Coronary artery (tissue), 2 donors: ENCODE results near the gene WDR54.

Experiments
- DNase-seq: peaks from one replicate; pipeline ENCODE4 v3.0.0-alpha.2; 2017; ENCODE audit warnings: low spot score
- H3K27ac ChIP-seq, 2 donors: fragments of 200-600 bp; sonication (generic); one replicate each; pipeline ENCODE4 v1.5.1; 2016 to 2019
- H3K4me3 ChIP-seq: fragments of 200-600 bp; sonication (generic); 2 replicates; pipeline ENCODE4 v1.5.1; 2016; ENCODE audit warnings: mild to moderate bottlenecking, moderate library complexity
- TF ChIP-seq, protein P1 (sequence below): fragments of 200-600 bp; sonication (generic); IDR thresholded peaks from one replicate; pipeline ENCODE4 v1.5.1; 2019; ENCODE audit warnings: antibody characterized with exemption

The WDR54 gene

DNA sequence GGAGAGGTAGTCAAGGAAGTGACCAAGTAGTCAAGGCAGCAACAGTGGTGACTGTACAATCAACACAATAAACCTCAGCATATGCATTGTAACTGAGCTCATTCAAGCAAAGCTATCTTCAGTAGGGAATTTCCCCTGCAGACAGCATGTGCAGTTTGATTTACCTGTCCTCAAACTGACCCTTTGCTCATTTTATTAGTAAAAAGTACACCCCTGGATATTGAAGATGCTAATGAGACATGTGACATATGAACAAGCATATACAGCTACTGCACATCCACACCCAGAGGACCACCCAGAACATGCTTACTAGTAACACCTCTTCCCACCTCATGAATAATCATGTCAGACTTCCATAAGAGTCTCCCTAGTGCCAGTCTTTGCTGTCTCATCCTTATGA is 15.5 kb upstream of the WDR54 start:
- no peak for DNase-seq
- Histone ChIP-seq H3K27ac (no peak overlapping the region), H3K4me3 (no peak overlapping the region)
- TF ChIP-seq, protein P1, sequence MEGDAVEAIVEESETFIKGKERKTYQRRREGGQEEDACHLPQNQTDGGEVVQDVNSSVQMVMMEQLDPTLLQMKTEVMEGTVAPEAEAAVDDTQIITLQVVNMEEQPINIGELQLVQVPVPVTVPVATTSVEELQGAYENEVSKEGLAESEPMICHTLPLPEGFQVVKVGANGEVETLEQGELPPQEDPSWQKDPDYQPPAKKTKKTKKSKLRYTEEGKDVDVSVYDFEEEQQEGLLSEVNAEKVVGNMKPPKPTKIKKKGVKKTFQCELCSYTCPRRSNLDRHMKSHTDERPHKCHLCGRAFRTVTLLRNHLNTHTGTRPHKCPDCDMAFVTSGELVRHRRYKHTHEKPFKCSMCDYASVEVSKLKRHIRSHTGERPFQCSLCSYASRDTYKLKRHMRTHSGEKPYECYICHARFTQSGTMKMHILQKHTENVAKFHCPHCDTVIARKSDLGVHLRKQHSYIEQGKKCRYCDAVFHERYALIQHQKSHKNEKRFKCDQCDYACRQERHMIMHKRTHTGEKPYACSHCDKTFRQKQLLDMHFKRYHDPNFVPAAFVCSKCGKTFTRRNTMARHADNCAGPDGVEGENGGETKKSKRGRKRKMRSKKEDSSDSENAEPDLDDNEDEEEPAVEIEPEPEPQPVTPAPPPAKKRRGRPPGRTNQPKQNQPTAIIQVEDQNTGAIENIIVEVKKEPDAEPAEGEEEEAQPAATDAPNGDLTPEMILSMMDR: no peak

DNA sequence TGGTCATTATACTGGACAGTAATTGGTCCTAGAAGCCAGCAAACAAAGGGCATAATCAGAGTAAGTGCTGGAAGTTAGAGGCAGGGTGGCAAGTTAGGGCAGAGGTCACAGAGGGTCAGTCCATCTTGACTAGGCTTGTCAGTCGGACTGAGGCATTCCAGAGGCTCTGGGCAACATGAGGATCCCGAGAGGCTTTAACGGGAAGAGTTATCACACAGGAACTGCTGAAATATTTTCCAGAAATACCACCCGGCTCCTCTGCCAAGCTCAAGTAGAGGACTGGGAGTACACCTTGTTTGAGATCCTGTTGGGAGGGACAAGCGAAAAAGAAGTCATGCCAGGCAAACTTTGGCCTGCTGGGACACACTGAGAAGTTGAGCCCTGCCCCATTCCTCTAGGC is 13.8 kb upstream of the WDR54 start:
- Histone ChIP-seq H3K4me3 (no peak overlapping the region), H3K27ac (no peak overlapping the region)
- TF ChIP-seq, protein P1: no peak
- no peak for DNase-seq

DNA sequence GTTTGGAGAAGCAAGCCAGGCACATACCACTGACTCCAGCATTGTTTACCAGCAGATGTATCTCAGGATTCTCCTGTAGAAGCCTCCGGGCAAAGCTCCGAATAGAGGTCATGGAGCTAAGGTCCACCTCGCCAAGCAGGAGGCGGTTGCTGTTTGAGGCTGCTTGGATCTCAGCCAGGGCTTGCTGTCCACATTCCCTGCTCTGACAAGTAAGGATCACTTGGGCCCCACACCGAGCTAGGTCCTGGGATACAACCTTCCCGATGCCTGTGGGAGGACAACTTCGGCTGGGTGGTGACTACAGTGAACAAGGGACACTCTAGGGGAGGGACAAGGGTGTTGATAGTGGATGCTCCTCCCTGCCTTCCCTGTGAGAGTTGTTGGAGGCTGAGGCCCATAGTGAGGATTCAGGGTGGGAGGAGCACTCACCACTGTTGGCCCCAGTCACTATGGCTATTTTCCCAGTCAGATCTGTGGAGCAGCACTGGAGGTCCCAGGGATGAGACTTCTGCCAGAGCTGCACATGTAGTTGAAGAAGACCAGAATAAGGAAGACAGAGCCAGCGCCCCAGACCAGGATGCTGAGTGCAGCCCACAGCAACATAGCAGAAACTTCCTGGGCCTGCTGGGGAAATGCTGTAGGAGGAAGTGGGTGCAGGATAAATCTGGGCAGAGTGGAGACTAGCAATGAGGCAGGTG is 8.4 kb upstream of the WDR54 start:
- Histone ChIP-seq H3K27ac (no peak overlapping the region), H3K4me3 (no peak overlapping the region)
- TF ChIP-seq, protein P1: no peak
- DNase-seq: no peak

DNA sequence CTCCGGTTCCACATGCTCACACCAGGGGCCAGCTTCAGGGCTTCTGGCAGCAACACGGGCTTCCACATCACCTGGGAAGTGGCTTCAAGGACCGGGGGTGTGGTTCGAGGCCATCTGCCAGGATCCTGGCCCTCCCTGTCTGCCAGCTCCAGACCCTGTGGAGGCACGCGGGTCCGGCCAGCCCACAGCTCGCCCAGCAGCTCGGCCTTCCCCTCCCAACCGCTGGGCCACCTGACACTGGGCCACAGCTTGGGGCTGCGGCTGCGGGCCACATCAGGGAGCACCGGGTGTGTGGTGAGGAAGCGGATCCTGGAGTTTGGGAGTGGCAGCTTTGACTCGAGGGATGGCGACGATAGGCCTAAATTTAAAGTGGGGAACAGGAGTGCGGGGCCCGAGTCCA is 7.1 kb upstream of the WDR54 start:
- H3K4me3 ChIP-seq: peak overlapping the region; percentile 76
- TF ChIP-seq, protein P1: no peak
- no peak for DNase-seq

DNA sequence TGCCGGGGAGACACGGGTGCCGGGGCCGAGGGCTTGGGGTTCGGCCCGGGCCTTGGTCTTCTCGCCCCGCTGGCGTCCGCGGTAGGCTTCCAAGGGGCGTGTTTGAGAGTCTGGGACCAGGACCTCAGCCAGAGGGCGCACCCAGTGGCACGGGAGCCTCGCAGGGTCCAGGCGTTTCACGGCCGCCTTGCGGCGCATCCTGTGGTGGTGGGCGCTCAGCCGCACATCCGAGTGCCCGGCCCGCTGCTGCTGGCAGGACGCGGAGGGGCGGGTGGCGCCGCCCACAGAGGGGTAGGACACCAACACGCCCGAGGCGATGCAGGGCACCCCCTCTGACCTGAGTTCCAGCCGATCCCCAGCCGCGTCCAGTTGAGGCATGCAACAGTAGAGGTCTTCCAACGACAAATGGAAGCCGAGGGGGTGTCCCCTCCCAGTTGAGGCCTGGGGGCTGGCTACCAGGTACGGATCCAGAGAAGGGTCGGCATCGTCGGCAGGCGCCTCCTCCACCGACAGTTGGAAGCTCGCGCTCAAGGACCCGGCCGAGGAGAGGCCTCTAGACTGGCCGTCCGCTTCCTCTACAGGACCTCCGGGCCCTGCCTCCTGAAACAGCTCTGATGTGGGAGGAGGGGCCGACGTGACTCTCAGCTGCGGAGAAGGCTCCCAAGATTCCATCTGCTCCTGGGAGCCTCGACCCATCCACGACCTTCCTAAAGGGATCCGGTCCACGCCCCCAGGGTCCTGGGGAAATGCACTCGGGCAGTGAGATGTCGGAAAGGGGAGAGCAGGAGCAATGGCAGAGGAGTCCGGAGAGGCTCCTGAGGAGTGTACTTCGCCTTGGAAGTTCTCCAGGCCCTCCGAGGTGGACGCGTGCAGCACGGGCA is 6.4 kb upstream of the WDR54 start:
- DNase-seq: no peak
- H3K4me3 ChIP-seq: peak overlapping the region; percentile 76

More for the DNA sequence above, 7.1 kb upstream of the WDR54 start:
- H3K27ac ChIP-seq: peak overlapping the region; percentile 47 to 73

DNA sequence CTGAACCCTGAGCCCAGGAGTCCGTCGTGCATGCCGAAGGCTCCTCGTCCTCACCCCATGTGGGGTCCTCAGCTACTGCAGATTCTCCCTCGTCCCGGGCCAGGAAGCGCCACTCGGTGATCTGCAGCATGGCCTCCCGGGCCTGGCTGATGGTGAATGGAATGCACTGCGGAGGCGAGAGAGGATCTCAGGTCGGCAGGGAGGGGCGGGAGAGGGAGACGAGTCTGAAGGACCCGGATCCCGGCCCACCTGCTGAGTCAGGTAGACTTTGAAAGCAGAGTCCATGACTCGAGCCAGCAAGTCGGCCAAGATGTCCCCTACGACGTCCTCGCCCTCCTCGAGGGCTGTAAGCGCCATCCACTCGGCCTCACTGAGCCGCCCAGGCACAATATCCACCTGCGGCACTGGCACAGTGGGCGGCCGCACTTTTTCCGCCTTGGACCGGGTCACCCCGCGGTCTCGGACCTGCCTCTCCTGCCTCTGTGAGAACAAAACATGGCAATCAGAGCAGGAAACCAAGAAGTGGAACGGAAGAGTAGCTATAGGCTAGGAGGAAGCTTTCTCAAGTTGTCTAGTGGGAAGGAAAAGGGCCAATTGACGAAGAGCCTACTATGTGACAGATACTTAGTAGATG is 5.7 kb upstream of the WDR54 start:
- Histone ChIP-seq H3K27ac (peak overlapping the region in 1 of 2 donors; percentile 73), H3K4me3 (peak overlapping the region; percentile 76)
- DNase-seq: no peak
- TF ChIP-seq, protein P1: no peak

More for the DNA sequence above, 6.4 kb upstream of the WDR54 start:
- TF ChIP-seq, protein P1: no peak
- peak overlapping the region; percentile 47 to 73 for H3K27ac ChIP-seq
